Esophagus squamous epithelium (tissue), 5 donors: ENCODE measurements around the gene SLC6A7. TPM values are rescaled to one million over a fixed set of nuclear protein-coding genes. Genes with fewer than 3 reads are reported as not detected.

ENCODE experiments used
- DNase-seq: peaks from one replicate; lab custom pipeline; 2025; lab: John Stamatoyannopoulos, UW
- H3K27ac ChIP-seq, 4 donors: fragments of 200-600 bp; sonication (generic); one replicate each; pipeline ENCODE4 v1.5.1; 2016 to 2019; ENCODE audit warnings: mild to moderate bottlenecking in 1 of 4
- H3K27me3 ChIP-seq, 4 donors: fragments of 200-600 bp; sonication (generic); 1 replicate in 3 of 4; 2 replicates in 1 of 4; pipeline versions ENCODE4 v1.5.1 to v1.6.0; 2017 to 2021; ENCODE audit warnings: antibody characterized with exemption in 1 of 4
- H3K36me3 ChIP-seq, 3 donors: fragments of 200-600 bp; sonication (generic); one replicate each; pipeline ENCODE4 v1.5.1; 2016 to 2019
- H3K4me1 ChIP-seq, 3 donors: fragments of 200-600 bp; sonication (generic); one replicate each; pipeline ENCODE4 v1.5.1; 2017 to 2019
- H3K4me3 ChIP-seq, 4 donors: fragments of 200-600 bp; sonication (generic); 1 replicate in 3 of 4; 2 replicates in 1 of 4; pipeline ENCODE4 v1.5.1; 2016 to 2019; ENCODE audit warnings: mild to moderate bottlenecking in 2 of 4, moderate library complexity in 1 of 4
- H3K9me3 ChIP-seq, 3 donors: fragments of 200-600 bp; sonication (generic); one replicate each; pipeline ENCODE4 v1.5.1; 2016 to 2019
- POLR2A ChIP-seq, 4 donors: fragments of 450-650 bp; IDR thresholded peaks; one replicate each; pipeline ENCODE4 v1.6.1; 2017; ENCODE audit warnings: antibody characterized with exemption in 4 of 4, mild to moderate bottlenecking in 4 of 4, moderate library complexity in 3 of 4
- WGBS, 2 donors: methylation state at CpG; one replicate each; pipeline ENCODE4 v1.1.5; 2018; 5-methylcytosine and 5-hydroxymethylcytosine counted together
- intact Hi-C: fragments of 100-400 bp; cut with DNase I; formaldehyde crosslinking; loops from one replicate; pipeline ENCODE4 v1.15.0; 2022
- total RNA-seq, 4 donors: library from RNA; depleted of rRNA; stranded (reverse); fragments of >200 nt; gene quantifications; one replicate each; pipeline ENCODE4 v1.1.0, GENCODE V29; 2016
- TF ChIP-seq, protein P1 (sequence below), 6 experiments: fragments of 450-650 bp in 4 of 6; fragments of 200-600 bp in 2 of 6; sonication (generic) in 2 of 6; IDR thresholded peaks; one replicate each; pipeline ENCODE4 v1.5.1; 2016 to 2019; ENCODE audit warnings: antibody characterized with exemption in 6 of 6, mild to moderate bottlenecking in 4 of 6, moderate library complexity in 4 of 6
- donor health status: DM: yes; HTN: yes; CAD: no.

Gene SLC6A7
- total RNA-seq, 4 donors from 2014 or later: not detected

DNA sequence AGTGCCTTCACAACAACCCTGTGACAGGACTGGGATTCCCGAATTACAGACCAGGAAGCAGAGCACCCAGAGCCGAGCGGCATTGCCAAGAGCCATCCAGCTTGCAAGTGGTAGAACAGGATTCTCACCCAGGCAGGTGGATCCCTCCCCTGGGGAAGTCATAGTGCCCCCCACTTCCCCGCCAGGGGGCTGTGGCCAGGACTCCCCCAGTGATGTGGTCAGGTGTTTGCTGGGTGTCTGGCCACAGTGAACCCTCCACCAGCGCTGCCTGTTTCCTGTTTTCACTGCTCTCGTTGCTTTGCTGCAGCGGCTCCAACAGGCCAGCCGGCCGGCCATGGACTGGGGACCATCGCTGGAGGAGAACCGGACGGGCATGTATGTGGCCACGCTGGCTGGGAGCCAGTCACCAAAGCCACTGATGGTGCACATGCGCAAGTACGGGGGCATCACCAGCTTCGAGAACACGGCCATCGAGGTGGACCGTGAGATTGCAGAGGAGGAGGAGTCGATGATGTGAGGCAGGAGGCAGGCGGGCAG lies 19.3 kb downstream of the SLC6A7 start:
- Histone ChIP-seq H3K4me1 (peaks cover 0 to 11% (median 10%) of the 10 kb centered on the region in 3 donors), H3K27me3 (peaks cover 0 to 9% (median 0%) of the 10 kb centered on the region in 4 donors), H3K27ac (peak overlapping the region in 1 of 4 donors; percentile 26), H3K9me3 (no peaks in the 10 kb centered on the region), H3K4me3 (peak overlapping the region in 1 of 4 donors; percentile 37), H3K36me3 (no peaks in the 10 kb centered on the region)
- 80 to 98% methylated on average over 3 to 8 of the region's 21 CpGs for WGBS, 2 donors
- TF ChIP-seq POLR2A (IDR thresholded peaks at IDR 0.05): no peak
- TF ChIP-seq, protein P1, sequence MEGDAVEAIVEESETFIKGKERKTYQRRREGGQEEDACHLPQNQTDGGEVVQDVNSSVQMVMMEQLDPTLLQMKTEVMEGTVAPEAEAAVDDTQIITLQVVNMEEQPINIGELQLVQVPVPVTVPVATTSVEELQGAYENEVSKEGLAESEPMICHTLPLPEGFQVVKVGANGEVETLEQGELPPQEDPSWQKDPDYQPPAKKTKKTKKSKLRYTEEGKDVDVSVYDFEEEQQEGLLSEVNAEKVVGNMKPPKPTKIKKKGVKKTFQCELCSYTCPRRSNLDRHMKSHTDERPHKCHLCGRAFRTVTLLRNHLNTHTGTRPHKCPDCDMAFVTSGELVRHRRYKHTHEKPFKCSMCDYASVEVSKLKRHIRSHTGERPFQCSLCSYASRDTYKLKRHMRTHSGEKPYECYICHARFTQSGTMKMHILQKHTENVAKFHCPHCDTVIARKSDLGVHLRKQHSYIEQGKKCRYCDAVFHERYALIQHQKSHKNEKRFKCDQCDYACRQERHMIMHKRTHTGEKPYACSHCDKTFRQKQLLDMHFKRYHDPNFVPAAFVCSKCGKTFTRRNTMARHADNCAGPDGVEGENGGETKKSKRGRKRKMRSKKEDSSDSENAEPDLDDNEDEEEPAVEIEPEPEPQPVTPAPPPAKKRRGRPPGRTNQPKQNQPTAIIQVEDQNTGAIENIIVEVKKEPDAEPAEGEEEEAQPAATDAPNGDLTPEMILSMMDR (IDR thresholded peaks at IDR 0.05): no peak
- intact Hi-C loops: no loop called here
- no peak for DNase-seq

DNA sequence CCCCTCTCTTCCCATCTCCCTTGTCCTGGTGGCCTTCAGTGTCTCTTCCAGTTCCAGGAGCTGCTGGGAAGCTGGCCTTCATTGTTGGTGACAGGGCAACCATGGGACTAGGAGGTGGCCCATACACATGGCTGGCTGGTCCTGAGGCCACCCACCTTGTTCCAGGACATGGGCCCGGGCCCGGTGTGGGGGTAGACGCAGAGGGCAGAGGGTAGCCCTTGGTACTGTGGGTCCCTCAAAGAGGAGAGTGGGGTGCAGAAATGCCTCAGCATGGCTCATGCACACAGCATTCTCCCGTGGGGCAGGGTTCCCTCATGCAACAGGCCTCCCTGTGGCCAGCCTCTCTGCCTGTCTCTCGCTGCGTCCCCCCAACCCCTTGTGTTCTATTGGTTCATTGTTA lies 20.8 kb downstream of the SLC6A7 start:
- H3K36me3 ChIP-seq: no peaks in the 10 kb centered on the region
- H3K4me1 ChIP-seq: peaks cover 0 to 11% (median 10%) of the 10 kb centered on the region in 3 donors
- intact Hi-C loops: no loop called here
- TF ChIP-seq, protein P1 (IDR thresholded peaks at IDR 0.05): no peak
- no peak for TF ChIP-seq POLR2A (IDR thresholded peaks at IDR 0.05)
- no peaks in the 10 kb centered on the region for H3K9me3 ChIP-seq
- DNase-seq: no peak
- WGBS, 2 donors: 40 to 80% methylated on average over 1 to 5 of the region's 6 CpGs
- H3K27me3 ChIP-seq: peaks cover 0 to 9% (median 0%) of the 10 kb centered on the region in 4 donors
- H3K4me3 ChIP-seq: no peak overlapping the region
- H3K27ac ChIP-seq: no peak overlapping the region

DNA sequence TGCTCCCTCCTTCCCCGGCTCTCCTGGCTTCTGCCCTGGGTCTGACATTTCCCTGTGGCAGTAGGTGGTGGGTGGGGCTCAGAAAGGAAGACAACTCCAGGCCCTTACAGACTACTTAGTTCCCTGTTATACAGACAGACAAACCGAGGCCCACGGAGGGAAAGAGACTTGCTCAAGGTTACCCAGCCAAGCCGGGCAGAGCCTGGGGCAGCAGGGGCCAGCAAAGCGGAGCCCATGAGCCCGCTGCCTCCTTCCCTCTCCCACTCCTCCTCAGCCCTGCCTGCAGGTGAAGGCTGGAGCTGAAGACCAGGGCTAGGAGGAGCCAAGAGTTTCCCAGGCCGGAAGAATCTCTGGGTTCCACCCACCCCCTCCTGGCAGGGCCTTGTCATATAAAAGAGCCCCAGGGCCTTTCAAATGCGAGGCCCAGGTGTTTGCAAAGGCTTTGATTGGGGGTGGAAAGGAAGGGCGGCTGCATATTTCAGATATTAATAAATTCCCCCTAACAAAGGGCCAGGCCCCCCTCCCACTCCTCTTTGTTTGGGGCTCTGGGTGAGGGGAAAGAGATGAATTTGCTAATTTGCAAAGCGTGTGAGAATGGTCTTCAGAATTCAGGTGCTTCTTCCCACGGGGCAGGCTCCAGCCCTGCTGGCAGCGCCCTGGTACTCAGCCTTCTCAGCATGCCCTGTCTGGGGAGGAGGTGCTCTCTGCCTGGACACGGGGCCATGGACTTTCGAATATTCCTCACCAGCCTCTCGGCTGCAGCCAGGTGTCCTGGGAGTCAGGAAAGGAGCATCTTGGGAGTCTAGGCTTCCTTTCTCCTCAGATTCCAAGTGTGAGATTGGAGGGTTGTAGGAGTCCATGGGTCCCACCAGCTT lies 21.5 kb downstream of the SLC6A7 start:
- no peak for DNase-seq
- Histone ChIP-seq H3K27ac (no peak overlapping the region), H3K27me3 (peaks cover 0 to 11% (median 0%) of the 10 kb centered on the region in 4 donors), H3K9me3 (no peaks in the 10 kb centered on the region), H3K36me3 (no peaks in the 10 kb centered on the region), H3K4me1 (peaks cover 0 to 11% (median 10%) of the 10 kb centered on the region in 3 donors), H3K4me3 (no peak overlapping the region)
- intact Hi-C loops: no loop called here
- TF ChIP-seq POLR2A (IDR thresholded peaks at IDR 0.05): no peak
- TF ChIP-seq, protein P1 (IDR thresholded peaks at IDR 0.05): no peak
- 85 to 88% methylated on average over 9 to 12 of the region's 15 CpGs for WGBS, 2 donors

DNA sequence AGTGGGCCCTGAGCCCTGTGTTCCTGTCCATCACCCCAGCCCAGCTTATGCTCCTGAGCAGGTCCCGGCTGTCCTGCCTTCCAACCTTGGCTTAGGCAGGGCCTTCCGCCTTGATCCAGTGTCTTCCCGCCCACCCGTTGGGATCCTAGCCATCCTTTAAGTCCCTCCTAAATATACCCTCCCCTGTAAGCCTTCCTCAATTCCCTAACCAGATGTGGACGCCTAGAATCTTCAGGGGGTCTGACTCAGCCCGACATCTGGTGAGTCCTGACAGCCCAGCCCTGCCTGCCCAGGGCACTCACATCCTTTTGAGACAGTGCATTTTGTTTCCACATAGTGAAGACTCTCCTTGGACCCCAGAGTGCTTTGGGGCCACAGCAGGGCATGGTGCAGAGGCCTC lies 23.7 kb downstream of the SLC6A7 start:
- H3K4me1 ChIP-seq: peaks cover 0 to 20% (median 12%) of the 10 kb centered on the region in 3 donors

More for the DNA sequence above, 23.7 kb downstream of the SLC6A7 start:
- Histone ChIP-seq H3K27ac (peak overlapping the region in 1 of 4 donors; percentile 28), H3K9me3 (no peaks in the 10 kb centered on the region), H3K36me3 (no peaks in the 10 kb centered on the region), H3K4me3 (no peak overlapping the region), H3K27me3 (peaks cover 0 to 23% (median 0%) of the 10 kb centered on the region in 4 donors)
- DNase-seq: no peak
- WGBS, 2 donors: 79 to 89% methylated on average over 4 to 6 of the region's 6 CpGs
- TF ChIP-seq, protein P1 (IDR thresholded peaks at IDR 0.05): no peak
- TF ChIP-seq POLR2A (IDR thresholded peaks at IDR 0.05): no peak
- intact Hi-C loops: no loop called here
